Measurements from ENCODE around the gene HOXA10. TPM values are rescaled to one million over a fixed set of nuclear protein-coding genes. Genes with fewer than 3 reads are reported as not detected.
A peak's percentile ranks its signal among the peaks of the same experiment; 100 is the strongest.

HOXA10 gene
- total and polyA plus RNA-seq, 2 experiments from 2014 or later = not detected

DNA sequence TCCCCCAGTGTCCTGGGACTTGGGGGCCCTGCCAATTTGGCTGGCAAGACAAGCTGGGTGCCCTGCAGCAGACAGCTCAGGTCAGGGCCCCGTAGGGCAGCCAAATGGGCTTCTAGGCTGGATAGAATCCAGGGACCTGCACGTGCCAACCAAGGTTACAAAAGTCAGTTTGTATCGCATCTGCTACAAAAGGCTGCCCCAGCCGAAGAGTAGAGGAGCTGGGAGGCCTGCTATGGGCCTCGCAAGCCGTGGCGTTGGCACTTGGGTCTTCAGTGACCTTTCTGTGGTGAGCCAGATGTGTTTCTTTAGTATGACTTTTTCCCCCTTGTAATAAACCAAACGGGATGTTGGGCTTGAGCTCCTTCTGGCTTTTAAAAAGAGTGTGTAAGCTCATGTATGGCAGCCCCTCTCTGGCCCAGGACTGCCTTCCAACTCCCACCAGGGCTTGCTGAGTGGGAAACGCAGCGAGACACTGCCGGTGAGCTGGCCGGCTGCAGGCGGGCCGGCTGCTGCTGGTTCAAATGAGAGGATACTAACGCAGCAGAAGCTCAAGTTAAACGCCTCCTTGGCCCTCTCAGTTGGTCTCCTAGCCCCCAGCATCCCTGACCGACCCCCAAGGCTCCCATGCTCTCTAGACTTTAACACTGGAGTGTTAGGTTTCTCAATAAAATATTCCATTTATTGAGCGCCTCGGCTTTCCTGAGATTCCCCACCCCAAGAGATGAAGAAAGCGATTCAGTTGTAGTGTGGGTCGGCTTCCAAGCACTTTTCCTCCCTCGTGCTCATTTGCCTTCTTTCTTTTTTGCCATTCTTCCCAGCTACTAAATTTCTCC lies 3.1 kb upstream of the HOXA10 start:
- no peaks in the 10 kb centered on the region for H3K4me1 ChIP-seq (ENCODE audit: low read depth)
- no peaks in the 10 kb centered on the region for H3K36me3 ChIP-seq
- H3K4me3 ChIP-seq = no peak overlapping the region
- TF ChIP-seq, protein P1, sequence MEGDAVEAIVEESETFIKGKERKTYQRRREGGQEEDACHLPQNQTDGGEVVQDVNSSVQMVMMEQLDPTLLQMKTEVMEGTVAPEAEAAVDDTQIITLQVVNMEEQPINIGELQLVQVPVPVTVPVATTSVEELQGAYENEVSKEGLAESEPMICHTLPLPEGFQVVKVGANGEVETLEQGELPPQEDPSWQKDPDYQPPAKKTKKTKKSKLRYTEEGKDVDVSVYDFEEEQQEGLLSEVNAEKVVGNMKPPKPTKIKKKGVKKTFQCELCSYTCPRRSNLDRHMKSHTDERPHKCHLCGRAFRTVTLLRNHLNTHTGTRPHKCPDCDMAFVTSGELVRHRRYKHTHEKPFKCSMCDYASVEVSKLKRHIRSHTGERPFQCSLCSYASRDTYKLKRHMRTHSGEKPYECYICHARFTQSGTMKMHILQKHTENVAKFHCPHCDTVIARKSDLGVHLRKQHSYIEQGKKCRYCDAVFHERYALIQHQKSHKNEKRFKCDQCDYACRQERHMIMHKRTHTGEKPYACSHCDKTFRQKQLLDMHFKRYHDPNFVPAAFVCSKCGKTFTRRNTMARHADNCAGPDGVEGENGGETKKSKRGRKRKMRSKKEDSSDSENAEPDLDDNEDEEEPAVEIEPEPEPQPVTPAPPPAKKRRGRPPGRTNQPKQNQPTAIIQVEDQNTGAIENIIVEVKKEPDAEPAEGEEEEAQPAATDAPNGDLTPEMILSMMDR (IDR thresholded peaks at IDR 0.05; ENCODE audit: low read depth, low read length) = no peak
- peaks cover 100% of the 10 kb centered on the region for H3K27me3 ChIP-seq
- no peak for DNase-seq (ENCODE audit: low read depth in 1 of 2, low spot score in 1 of 2)
- H3K27ac ChIP-seq = no peak overlapping the region
- no peaks in the 10 kb centered on the region for H3K9me3 ChIP-seq (ENCODE audit: low read depth)

DNA sequence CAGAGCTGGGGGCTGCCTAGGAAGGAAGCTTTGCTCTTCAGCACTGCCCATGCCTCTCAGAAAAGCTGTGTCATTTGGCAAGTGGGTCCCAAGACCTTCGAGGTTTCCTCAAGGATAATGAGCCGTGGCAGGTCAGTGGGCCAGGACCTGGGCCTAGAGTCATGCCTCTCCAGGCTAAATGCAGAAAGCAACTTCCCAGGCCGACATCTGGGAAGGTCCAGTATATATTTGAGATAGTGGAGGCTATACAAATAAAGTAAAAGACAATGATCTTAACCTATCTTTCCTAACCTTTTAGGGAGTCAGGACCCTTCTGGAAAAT lies 2.4 kb upstream of the HOXA10 start:
- H3K4me3 ChIP-seq = no peak overlapping the region
- H3K27me3 ChIP-seq = peaks cover 100% of the 10 kb centered on the region
- TF ChIP-seq, protein P1 (IDR thresholded peaks at IDR 0.05; ENCODE audit: low read depth, low read length) = no peak

DNA sequence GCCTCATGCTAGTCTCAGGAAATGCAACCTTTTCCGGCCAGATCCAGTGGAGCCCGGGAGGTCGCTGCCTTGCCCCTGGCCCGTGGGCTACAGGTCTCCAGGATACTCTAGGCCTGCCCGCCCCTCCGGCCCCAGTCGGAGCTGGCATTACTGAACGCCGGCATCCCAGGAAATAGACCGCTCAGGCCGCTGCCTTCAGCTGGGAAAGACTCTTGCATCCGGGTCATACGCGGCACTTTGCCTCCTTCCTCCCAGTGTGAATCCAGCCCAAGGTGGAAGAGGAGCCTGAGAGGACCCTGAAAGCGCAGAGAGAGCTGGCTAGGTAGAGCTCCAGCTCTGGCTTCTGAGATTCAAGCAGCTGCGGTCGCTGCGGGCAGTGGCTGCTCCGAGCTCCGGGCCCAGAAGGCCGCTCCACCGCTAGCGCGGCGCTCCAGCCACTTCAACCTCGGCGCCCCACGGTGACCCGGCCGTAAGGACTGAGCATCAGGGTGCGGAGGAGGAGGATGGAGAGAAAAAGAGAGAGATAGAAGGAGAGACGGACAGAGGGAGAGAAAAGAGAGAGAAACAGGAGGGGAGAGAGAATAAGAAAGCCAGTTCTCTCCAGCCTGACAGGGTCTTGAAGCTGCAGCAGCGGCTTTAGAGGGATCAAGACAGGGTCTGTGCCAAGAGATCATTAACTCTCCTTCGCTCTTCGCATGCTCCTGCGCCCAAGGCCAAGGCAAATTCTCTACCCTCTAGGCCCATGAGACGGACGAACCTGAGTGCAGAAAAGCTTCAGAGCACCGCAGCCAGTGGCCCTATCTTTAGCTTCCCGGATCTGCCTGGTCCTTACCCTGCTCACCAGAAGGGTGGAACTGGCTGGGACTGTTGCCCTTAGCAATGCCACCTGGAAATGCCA lies 1.8 kb upstream of the HOXA10 start:
- Histone ChIP-seq H3K4me3 (no peak overlapping the region), H3K9me3 (ENCODE audit: low read depth) (no peaks in the 10 kb centered on the region), H3K4me1 (ENCODE audit: low read depth) (no peaks in the 10 kb centered on the region), H3K27me3 (peaks cover 100% of the 10 kb centered on the region), H3K27ac (no peak overlapping the region), H3K36me3 (no peaks in the 10 kb centered on the region)
- DNase-seq (ENCODE audit: low read depth in 1 of 2, low spot score in 1 of 2) = no peak
- TF ChIP-seq, protein P1 (IDR thresholded peaks at IDR 0.05; ENCODE audit: low read depth, low read length) = no peak

More for the DNA sequence above, 2.4 kb upstream of the HOXA10 start:
- Histone ChIP-seq H3K9me3 (ENCODE audit: low read depth) (no peaks in the 10 kb centered on the region), H3K4me1 (ENCODE audit: low read depth) (no peaks in the 10 kb centered on the region), H3K27ac (no peak overlapping the region), H3K36me3 (no peaks in the 10 kb centered on the region)
- no peak for DNase-seq (ENCODE audit: low read depth in 1 of 2, low spot score in 1 of 2)

GRCh38 chr7:27174874-27175625 lies 930 bp upstream of the HOXA10 start:
- TF ChIP-seq, protein P1 (IDR thresholded peaks at IDR 0.05; ENCODE audit: low read depth, low read length) = no peak
- H3K4me1 ChIP-seq (ENCODE audit: low read depth) = no peaks in the 10 kb centered on the region
- no peak overlapping the region for H3K27ac ChIP-seq
- DNase-seq (ENCODE audit: low read depth in 1 of 2, low spot score in 1 of 2) = no peak
- no peak overlapping the region for H3K4me3 ChIP-seq
- no peaks in the 10 kb centered on the region for H3K9me3 ChIP-seq (ENCODE audit: low read depth)
- no peaks in the 10 kb centered on the region for H3K36me3 ChIP-seq
- H3K27me3 ChIP-seq = peaks cover 100% of the 10 kb centered on the region

GRCh38 chr7:27173511-27173955 lies 587 bp downstream of the HOXA10 start:
- H3K36me3 ChIP-seq = no peaks in the 10 kb centered on the region
- no peaks in the 10 kb centered on the region for H3K9me3 ChIP-seq (ENCODE audit: low read depth)
- TF ChIP-seq, protein P1 (IDR thresholded peaks at IDR 0.05; ENCODE audit: low read depth, low read length) = no peak
- peak overlapping the region; percentile 19 for H3K4me3 ChIP-seq
- no peak overlapping the region for H3K27ac ChIP-seq
- H3K27me3 ChIP-seq = peaks cover 100% of the 10 kb centered on the region
- DNase-seq (ENCODE audit: low read depth in 1 of 2, low spot score in 1 of 2) = no peak
- H3K4me1 ChIP-seq (ENCODE audit: low read depth) = peaks cover 3% of the 10 kb centered on the region
